ENCODE data around the gene FAM83D.
"Not testable (repeated sequence)": the region's sequence is repeated elsewhere in the genome, so short reads cannot be mapped to it uniquely, and the experiment has no call there.

FAM83D gene

DNA sequence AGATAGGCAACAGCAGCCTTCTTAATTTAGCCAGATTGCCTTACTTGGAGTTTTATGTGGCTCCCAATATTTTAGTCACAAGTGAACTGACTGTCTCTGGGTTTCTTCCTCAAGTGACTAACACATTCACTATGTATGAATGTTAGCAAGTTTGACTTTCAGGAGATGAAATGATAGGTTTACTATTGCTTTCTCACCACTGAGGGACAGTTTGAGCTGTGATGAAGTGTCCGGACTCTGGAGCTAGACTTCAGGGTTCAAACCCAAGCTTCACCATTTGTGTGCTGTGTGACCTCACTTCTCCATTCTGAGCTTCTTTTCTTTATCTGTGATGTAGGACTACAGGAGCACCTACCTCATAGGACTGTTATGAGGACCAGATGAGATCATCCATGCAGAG, 44.1 kb downstream of the FAM83D start:
- DNase-seq: no peak

DNA sequence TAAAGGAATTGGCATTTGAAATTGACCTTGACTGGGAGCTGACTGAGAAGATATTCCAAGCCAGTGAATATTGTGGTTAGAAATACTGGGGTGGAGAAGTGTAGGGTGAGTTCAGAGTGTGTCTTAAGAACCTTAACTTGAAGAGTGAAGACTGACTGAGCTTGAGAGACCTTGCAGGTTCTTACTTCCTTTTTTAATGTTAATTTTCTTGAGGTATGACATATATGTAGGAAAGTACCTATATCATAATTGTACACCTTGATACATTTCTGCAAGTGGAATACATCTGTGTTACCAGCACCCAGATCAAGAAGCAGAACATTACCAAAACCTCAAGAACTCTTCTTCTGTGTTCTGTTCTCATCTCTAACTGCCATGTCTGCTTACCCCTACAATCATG, 46.9 kb downstream of the FAM83D start:
- no peak for DNase-seq

DNA sequence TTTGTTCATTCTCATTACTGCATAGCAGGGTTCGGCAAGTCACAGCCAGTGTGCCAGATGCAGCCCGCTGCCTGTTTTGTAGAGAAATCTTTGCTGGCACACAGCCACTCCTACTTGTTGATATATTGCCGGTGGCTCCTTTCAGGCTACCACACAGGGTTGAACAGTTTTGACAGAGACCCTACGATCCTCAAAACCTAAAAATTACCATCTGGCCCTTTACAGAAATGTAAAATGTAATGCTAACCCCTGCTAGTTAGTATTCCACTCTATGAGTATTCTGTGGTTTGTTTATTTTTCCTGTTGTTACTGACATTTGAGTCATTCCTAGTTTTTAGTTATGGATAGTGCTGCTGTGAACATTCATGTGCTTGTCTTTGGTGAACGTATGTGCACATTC, 47.4 kb downstream of the FAM83D start:
- no peak for DNase-seq

DNA sequence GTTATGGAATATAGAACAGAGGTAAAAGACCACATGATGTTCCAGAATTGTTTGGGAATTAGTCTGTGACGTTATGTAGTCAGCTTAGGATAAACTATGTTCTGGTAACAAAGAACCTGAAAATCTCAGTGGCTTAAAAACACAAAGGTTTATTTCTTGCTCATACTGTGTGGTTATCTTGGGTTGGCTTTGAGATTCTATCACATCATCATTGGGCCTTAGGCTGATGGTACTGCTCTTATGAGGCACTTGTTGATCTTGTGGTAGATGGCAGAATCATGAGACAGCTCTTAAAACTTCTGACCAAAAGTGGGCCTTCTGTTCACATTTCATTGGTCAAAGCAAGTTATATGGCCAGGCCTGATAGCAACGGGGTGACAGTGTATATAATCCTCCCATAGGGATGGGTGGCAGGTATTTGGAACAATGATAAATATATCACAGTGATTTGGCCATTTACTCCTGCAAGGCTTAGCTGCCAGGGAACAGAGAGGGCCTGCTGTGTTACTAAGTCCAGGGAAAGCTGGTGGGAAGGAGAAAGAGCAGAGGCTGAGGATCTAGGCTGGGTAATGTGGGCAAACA, 49.4 kb downstream of the FAM83D start:
- DNase-seq: no peak

DNA sequence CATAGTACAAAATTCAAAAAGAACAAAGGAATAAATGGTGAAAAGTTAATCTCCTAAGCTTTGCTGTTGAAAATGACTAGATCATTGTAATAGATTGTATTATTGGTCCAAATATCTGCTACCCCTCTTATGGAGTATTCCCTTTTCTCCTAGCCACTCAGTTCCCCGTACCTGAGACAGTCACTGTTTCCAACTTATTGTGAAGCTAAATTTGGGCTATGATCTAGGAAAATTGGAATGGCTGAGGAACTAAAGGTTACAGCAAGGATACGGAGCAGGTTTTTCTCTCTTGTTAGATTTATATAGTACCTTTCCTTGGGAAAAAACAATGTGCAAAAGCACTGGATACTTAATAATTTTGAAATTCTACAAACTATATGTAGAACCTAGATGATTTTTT, 53.2 kb downstream of the FAM83D start:
- DNase-seq: no peak

DNA sequence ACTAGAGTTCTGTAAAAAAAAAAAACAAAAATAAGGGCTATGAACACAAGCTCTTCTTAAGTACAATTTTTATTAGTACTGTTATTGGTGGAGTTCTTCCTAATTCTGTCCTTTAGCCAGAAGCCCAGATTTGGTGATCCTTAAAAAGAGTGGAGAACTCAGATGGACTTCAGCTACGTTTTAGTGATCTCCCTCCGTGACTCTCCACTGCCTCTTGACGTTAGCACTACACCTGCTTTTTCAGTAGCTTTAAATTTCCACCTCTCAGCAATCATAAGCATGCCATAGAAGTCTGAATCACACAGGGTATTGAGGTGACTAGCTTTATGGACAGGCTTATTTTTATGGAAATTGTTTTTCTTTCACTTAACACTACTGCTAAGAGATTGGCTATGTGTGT, 53.6 kb downstream of the FAM83D start:
- DNase-seq: no peak

DNA sequence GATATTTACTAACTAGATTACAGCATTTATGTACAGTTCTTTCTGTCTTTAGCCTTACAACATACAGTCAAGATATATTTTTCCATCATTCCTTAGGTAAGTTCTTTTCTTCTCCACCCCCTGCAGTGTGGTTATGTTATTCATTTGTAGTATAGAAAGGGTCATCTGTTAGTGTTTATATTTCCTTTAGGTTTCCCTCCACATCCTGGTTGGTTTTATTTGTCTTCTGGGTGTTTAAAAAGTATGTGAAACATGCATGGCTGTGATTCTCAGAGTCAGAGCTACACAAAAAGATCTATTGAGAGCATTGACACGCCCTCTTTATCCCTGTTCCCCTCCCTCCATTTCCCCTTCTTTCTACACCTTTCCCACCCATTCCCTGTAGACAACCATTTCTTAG, 56.1 kb downstream of the FAM83D start:
- DNase-seq: no peak

DNA sequence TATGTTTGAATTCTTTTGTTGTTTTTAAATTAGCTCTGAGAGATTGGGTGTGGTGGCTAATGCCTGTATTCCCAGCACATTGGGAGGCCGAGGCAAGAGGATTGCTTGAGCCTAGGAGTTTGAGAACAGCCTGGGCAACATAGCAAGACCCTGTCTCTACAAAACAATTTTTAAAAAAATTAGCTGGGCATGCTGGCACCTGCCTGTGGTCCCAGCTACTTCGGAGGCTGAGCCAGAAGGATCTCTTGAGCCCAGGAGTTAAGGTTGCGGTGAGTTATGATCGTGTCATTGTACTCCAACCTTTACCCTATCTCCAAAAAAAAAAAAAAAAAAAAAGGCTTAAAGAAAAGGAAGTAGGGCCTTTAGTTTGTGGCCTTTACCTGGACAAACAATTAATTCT, 58.8 kb downstream of the FAM83D start:
- no peak for DNase-seq

DNA sequence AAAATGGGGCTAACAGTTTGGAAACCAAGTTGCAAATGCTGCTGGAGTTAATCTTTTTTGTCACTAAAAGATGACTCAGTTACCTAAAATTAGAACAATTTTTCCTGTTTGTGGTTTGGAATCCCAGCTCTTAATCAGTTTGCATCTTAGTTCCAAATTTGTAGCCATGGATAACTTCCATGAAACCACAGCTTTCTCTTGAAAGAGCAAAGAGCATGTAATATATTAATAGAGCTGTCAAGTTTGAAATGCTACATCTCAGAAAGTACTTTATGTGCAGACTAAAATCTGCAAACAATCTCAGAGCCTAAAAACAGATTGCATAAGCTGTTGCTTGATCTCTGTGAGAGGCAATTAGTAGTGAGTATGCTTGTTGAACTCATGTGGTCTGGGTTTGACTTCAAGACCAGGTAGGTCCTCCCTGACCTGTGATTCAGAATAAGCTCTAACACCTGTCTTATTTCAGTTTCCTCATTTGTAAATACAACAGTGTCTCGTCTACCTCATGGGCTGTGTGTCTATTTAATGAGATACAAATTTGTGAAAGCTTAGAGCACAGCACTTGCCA, 59.5 kb downstream of the FAM83D start:
- DNase-seq: no peak

DNA sequence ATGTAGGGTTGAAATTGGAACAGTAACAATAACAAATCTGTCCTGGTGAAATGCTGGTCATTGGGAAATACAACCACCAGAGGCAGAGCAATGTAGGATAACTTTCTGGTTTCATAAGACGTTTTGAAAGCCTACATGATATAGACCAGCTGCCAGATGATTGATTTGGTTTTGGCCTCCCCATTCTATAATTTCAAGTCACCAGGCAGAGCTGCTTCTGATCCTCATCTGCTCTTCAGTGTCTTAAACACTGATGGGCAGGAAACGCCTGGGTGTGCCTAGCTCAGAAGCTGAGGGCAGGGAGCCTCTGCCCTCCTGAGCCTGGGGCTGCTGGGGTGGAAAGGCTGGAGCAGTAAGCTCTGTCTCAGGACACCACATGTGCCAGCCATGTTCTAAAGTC, 60.4 kb downstream of the FAM83D start:
- DNase-seq: no peak

DNA sequence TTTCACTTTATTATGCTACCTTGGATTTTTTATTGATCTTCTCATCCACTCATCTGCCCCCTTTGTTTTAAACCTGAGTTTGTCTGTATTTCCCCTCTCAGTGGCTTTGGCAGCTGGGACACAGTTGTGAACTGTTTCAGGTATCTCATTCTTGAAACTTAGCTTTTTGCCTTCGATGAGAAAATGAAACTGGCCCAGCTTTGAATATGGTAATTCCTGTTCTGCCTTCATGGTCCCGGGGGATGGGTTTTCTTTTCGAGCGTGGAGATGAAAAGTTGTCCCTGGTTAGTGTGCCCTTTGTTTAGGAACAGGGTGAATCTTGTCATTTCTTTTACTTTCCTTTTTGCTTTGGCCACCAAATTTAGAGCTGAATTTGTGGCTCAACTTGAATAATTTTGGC, 61.6 kb downstream of the FAM83D start:
- DNase-seq: no peak

DNA sequence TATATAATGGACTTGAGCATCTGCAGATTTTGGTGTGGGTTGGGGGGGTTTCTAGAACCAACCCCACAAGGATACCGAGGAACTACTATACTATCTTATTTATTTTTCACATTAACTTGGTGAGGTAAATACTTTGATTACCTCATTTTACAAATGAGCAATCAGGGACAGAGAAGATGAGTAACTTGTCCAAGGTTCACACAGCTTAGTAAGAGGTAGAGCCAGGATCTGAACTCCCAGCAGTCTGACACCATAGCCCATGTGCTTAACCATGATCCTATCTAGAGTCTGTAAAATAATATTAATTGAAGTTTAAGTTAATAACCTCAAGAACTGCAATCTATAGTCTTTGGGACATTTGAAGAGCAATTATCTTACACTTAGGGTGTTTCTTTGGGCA, 64.5 kb downstream of the FAM83D start:
- no peak for DNase-seq

DNA sequence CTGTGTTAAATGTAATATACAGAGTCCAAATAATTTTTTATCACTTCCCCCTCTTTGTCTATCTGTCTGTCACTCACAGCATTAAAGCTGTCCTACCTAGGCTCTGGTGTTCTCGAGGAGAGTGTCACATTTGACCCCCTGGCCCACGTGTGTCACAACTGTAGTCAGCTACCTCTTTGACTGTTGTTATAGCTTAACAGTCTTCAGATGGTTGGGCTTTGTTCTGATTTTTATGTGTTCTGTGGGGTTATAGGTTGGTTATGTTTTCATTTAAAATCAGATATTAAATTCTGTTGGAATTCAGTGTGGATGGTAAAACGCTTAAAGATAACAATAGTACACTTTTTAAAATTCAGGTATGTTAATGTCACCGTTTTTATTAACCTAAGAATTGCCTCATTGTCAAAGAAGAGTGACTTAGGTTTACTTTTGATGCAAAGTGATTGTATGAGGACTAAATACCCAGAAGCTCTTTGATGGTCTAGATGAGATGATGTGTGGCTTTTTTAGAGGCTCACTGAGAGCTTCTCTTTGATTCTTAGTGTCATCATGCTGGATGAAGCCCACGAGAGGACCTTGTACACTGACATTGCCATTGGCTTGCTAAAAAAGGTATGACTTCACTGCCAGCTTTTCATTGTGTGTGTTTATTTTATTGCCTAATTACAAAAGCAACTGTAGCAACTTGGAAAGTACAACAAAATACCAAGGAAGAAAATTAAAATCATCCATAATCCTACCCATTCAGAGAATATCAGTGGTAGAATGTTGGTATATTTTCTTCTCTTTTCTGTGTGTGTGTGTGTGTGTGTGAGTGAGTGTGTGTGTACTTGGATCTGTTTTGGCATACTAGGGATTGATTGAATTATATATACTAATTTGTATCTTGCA, 65.8 kb downstream of the FAM83D start:
- no peak for DNase-seq

DNA sequence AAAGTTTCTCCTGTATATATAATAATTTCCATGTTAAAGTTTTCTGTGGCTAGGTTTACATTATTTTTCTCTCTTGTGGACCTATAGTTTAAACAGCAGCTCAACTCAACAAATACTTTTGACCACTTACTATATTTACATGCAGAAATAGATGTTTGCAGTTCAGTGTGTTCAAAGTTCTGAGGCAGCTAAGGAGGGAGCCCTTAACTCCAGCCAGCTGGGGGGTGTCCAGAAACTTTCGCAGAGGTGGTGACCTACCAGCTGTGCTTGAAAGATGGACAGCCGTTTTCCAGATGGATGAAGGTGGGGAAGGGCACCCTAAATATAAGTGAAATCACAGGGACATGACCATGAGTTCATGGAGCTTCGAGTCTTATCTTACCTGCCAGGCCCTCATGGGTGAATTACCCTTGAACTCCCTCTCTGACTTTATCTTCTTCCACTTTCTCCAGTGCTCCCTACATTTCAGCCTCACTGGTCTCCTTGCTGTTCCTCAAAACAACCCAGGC, 69.4 kb downstream of the FAM83D start:
- no peak for DNase-seq

DNA sequence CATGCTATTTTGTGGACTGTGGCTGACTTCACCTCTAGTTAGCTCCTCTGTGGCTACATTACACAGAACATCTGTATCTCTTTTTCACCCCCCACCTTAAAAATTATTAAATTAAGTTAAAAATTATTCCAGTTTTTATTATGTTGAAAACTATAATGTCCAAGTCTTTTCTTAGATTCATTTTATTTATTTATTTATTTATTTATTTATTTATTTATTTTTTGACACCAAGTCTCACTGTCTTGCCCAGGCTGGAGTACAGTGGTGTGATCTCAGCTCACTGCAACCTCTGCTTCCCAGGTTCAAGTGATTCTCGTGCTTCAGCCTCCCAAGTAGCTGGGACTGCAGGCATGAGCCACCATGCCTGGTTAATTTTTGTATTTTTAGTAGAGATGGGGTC, 70.6 kb downstream of the FAM83D start:
- not testable (repeated sequence) for DNase-seq

DNA sequence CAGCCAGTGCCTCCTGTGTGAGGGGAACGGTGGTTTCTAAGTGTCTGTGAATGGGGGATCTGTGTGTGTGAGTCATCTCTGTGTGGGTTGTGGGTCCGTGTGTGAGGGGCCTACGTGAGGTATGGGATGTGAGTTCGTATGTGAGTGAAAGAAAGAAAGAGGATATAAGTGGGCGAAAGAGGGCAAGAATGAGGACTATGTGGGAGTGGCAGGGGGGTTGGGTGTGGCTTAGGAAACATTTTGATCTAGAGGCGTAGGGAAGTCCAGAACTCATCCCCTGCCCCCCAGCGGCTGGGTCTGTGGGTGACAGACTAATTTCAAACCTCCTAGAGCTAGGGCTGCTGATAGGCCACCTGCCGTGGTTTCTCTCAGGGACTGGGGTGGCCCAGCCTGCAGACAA, 71.4 kb downstream of the FAM83D start:
- peak; percentile 84 to 87 for DNase-seq

DNA sequence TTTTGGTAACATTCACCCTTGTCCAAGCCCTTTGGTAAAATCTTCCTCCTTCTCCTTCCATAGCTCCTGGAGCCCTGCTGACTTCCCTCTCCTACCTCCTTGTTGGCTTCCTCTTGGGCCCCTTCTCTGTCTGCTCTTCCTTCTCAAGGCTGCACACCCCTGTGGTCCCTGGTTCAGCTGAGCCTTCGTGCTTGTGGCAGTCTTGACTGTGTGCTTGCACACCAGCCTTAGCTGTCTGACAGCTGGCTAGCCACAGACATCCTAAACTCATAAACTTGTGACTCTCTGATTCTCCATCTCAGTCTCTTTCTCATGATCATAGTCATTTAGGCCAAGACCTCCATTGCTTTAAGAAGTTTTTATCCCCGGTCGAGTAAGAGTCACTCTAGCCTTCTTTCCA, 73.0 kb downstream of the FAM83D start:
- no peak for DNase-seq

DNA sequence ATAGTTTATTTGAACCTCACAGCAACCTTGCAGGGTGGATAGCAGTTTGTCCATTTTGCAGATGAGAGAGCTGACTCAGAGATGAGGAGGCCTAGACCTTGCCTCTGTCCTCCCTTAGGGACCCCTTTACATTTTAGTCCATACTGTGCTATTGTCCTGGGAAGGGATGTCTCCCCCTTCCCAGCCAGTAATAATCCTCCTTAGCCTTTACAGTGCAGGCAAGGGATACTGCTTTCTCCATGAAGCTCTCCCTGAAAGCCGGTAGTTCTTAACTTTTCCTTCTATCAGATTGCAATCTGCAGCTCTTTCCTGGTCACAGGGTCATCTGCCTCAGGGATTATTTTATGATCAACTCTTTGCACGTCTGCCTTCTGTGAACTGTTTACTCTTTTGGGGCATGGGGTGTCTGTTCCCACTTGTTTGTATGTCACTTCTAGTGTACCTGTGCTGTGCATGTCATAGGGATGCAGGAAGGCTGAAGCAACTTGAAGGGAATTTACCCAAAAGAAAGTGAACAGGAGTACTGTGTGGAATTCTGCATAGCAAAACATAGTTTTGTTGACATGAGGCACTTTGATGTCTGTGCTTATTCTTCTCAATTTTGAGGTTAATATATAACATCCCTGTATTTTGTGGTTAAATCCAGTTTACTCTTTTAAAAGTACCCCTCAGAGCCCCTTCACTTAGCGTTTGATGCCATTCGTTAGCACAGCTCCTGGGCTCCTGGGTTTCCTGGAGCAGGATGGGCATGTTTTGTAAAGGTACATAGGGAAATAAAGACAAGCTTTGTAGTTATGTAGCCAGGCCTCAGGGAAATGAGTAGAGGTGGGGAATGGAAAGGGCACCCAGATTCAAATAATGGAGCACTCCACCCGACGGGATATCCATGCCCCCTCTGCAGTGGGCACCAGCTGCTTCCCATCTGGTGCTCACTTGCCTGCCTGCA, 74.0 kb downstream of the FAM83D start:
- DNase-seq: no peak
